Esophagus muscularis mucosa (tissue), 4 donors: Measurements from ENCODE around the gene SCGB2A2.

ENCODE experiments used
- EP300 ChIP-seq: sonication (generic); formaldehyde crosslinking; IDR thresholded peaks from one replicate; pipeline ENCODE4 v1.6.1; 2017; ENCODE audit warnings: antibody characterized with exemption
- POLR2A ChIP-seq: fragments of 450-650 bp; IDR thresholded peaks from one replicate; pipeline ENCODE4 v1.6.1; 2017; ENCODE audit warnings: antibody characterized with exemption, moderate library complexity, mild to moderate bottlenecking, low read depth
- POLR2AphosphoS5 ChIP-seq, 2 donors: sonication (generic); formaldehyde crosslinking; IDR thresholded peaks; one replicate each; pipeline ENCODE4 v1.6.1; 2017; ENCODE audit warnings: antibody characterized with exemption in 2 of 2
- TF ChIP-seq, protein P1 (sequence below), 3 experiments: fragments of 200-600 bp in 2 of 3; fragments of 450-650 bp in 1 of 3; sonication (generic) in 2 of 3; IDR thresholded peaks; one replicate each; pipeline ENCODE4 v1.5.1; 2017 to 2019; ENCODE audit warnings: antibody characterized with exemption in 3 of 3, mild to moderate bottlenecking in 2 of 3, moderate library complexity in 1 of 3

DNA sequence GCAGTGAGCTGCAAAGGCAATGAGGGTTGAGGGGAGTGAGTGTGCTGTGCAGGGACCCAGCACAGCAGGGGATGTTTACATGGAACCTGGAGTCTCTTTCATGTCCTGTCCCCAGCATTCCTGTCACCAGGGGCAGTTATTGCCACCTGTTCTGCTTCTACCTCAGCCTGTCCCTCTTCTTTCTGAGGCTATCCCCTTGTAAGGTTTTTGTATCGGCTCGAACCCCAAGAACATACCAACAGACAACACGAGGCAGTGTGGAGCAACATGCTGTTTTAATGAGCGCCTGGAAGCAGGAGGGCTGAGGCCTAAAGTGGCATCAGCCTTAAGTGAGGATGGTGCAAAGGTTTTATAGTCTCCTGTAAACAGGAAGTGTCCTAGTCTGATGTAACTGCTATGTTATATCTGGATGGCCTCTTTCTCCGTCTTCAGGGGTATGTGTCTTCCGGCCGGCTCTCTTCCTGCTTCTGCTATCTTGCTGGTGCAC, 3.9 kb downstream of the SCGB2A2 start:
- TF ChIP-seq POLR2AphosphoS5 (IDR thresholded peaks at IDR 0.05), result no peak
- no peak for TF ChIP-seq EP300
- TF ChIP-seq, protein P1, sequence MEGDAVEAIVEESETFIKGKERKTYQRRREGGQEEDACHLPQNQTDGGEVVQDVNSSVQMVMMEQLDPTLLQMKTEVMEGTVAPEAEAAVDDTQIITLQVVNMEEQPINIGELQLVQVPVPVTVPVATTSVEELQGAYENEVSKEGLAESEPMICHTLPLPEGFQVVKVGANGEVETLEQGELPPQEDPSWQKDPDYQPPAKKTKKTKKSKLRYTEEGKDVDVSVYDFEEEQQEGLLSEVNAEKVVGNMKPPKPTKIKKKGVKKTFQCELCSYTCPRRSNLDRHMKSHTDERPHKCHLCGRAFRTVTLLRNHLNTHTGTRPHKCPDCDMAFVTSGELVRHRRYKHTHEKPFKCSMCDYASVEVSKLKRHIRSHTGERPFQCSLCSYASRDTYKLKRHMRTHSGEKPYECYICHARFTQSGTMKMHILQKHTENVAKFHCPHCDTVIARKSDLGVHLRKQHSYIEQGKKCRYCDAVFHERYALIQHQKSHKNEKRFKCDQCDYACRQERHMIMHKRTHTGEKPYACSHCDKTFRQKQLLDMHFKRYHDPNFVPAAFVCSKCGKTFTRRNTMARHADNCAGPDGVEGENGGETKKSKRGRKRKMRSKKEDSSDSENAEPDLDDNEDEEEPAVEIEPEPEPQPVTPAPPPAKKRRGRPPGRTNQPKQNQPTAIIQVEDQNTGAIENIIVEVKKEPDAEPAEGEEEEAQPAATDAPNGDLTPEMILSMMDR (IDR thresholded peaks at IDR 0.05), result no peak
- no peak for TF ChIP-seq POLR2A
